T-helper 1 cell (primary cell): ENCODE results near the gene NFE2.

Experiments
- DNase-seq, 5 donors: peaks; one replicate each; pipeline ENCODE4 v3.0.0-alpha.2; 2012 to 2020

The NFE2 gene

DNA sequence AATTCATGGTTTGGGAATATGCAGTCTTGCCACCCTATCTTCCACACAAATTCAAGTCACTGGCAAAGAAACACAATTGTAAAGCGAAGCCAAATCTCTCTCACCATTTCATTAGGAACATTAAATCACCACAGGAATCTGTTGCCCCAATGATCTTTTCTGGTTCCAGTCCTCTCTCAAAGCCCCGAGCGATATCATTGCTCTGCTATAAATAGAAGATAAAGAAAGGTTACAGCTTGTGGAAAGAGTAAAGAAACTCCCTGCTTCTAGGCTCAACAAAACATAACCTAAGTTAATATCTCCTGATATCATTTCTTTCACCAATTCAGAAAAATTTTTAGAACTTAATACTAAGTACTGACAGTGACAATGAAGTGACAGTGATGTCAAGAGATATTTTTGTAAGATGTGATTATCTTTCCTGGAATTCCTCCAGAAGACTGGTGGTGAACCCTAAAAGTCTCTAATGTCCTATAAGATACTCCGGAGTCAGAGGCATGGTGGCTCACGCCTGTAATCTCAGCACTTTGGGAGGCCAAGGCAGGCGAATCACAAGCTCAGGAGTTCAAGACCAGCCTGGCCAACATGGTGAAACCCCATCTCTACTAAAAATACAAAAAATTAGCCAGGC, 54.7 kb downstream of the NFE2 start:
- no peak for DNase-seq
